Measurements from ENCODE around the gene VSTM2B. TPM values are rescaled to one million over a fixed set of nuclear protein-coding genes. Genes with fewer than 3 reads are reported as not detected.

VSTM2B gene
- total RNA-seq, 2 donors from 2014 or later = not detected

GRCh38 chr19:29503140-29503758, 22.5 kb upstream of the VSTM2B start:
- ATAC-seq (replicated peaks) = no peak
- H3K4me3 Mint-ChIP-seq = no peak overlapping the region
- H3K4me1 Mint-ChIP-seq = no peaks in the 10 kb centered on the region
- no peak overlapping the region for H3K27ac Mint-ChIP-seq
- peaks cover 9% of the 10 kb centered on the region for H3K27me3 Mint-ChIP-seq
- no peaks in the 10 kb centered on the region for H3K9me3 Mint-ChIP-seq
- no peaks in the 10 kb centered on the region for H3K36me3 Mint-ChIP-seq (ENCODE audit: low read depth)

GRCh38 chr19:29503785-29504184, 22.0 kb upstream of the VSTM2B start:
- no peak overlapping the region for H3K4me3 Mint-ChIP-seq
- H3K27me3 Mint-ChIP-seq = peaks cover 8% of the 10 kb centered on the region
- ATAC-seq (replicated peaks) = no peak
- no peaks in the 10 kb centered on the region for H3K36me3 Mint-ChIP-seq (ENCODE audit: low read depth)
- no peaks in the 10 kb centered on the region for H3K4me1 Mint-ChIP-seq
- H3K9me3 Mint-ChIP-seq = no peaks in the 10 kb centered on the region
- H3K27ac Mint-ChIP-seq = no peak overlapping the region

DNA sequence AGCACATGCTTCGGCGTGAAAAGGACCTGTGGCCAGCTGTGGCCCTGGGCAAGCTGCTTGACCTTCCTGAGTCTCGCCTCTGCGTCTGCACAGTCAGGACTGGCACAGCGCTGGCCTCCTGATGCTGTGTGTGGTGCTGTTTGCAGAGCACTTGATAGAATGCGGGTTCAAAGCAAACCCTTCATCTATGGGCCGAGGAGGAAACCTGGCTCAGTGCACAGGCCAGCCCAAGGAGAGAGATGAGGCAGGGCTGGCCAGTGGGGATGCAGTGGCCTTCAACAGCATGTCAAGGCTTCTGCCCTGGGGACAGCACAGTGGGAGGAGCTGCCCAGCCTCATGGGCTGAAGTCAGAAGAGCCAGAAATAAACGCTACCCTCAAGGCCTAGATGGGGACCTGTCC, 21.3 kb upstream of the VSTM2B start:
- Mint-ChIP-seq H3K4me3 (no peak overlapping the region), H3K36me3 (ENCODE audit: low read depth) (no peaks in the 10 kb centered on the region), H3K4me1 (no peaks in the 10 kb centered on the region), H3K27ac (no peak overlapping the region), H3K9me3 (no peaks in the 10 kb centered on the region), H3K27me3 (peaks cover 13% of the 10 kb centered on the region)
- no peak for ATAC-seq (replicated peaks)

GRCh38 chr19:29505097-29505824, 20.5 kb upstream of the VSTM2B start:
- Mint-ChIP-seq H3K27me3 (peaks cover 13% of the 10 kb centered on the region), H3K4me1 (no peaks in the 10 kb centered on the region), H3K9me3 (no peaks in the 10 kb centered on the region), H3K4me3 (no peak overlapping the region), H3K36me3 (ENCODE audit: low read depth) (no peaks in the 10 kb centered on the region), H3K27ac (no peak overlapping the region)
- ATAC-seq (replicated peaks) = no peak

DNA sequence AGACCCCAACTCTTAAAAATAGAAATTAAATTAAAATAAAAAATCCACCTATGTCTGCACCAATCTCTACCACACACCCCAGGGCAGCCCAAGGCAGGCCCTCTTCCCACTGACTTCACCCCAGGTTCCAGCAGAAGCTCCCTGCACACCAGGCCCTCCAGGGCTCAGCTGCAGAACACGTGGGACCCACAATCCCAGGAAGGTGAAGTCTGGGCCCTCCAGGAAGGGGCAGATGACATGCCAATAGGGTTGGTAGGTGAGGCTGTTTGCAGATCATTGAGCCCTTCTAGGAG, 19.2 kb upstream of the VSTM2B start:
- Mint-ChIP-seq H3K4me3 (no peak overlapping the region), H3K4me1 (no peaks in the 10 kb centered on the region), H3K9me3 (no peaks in the 10 kb centered on the region), H3K36me3 (ENCODE audit: low read depth) (no peaks in the 10 kb centered on the region), H3K27me3 (peaks cover 15% of the 10 kb centered on the region), H3K27ac (no peak overlapping the region)
- no peak for ATAC-seq (replicated peaks)

- H3K36me3 Mint-ChIP-seq (ENCODE audit: low read depth) = no peaks in the 10 kb centered on the region
- H3K4me1 Mint-ChIP-seq = no peaks in the 10 kb centered on the region
- H3K27ac Mint-ChIP-seq = no peak overlapping the region
- H3K27me3 Mint-ChIP-seq = peaks cover 20% of the 10 kb centered on the region
- ATAC-seq (replicated peaks) = no peak
- H3K4me3 Mint-ChIP-seq = no peak overlapping the region
- H3K9me3 Mint-ChIP-seq = no peaks in the 10 kb centered on the region
These were observed 18.5 kb upstream of the VSTM2B start for GRCh38 chr19:29507081-29507860.

GRCh38 chr19:29508181-29508580, 17.6 kb upstream of the VSTM2B start:
- no peak overlapping the region for H3K4me3 Mint-ChIP-seq
- H3K4me1 Mint-ChIP-seq = no peaks in the 10 kb centered on the region
- peaks cover 20% of the 10 kb centered on the region for H3K27me3 Mint-ChIP-seq
- no peak overlapping the region for H3K27ac Mint-ChIP-seq
- ATAC-seq (replicated peaks) = no peak
- no peaks in the 10 kb centered on the region for H3K9me3 Mint-ChIP-seq
- no peaks in the 10 kb centered on the region for H3K36me3 Mint-ChIP-seq (ENCODE audit: low read depth)

- Mint-ChIP-seq H3K4me1 (no peaks in the 10 kb centered on the region), H3K27ac (no peak overlapping the region), H3K36me3 (ENCODE audit: low read depth) (no peaks in the 10 kb centered on the region), H3K4me3 (no peak overlapping the region), H3K9me3 (no peaks in the 10 kb centered on the region), H3K27me3 (peaks cover 20% of the 10 kb centered on the region)
- no peak for ATAC-seq (replicated peaks)
These were observed 16.3 kb upstream of the VSTM2B start for GRCh38 chr19:29509456-29509855.

DNA sequence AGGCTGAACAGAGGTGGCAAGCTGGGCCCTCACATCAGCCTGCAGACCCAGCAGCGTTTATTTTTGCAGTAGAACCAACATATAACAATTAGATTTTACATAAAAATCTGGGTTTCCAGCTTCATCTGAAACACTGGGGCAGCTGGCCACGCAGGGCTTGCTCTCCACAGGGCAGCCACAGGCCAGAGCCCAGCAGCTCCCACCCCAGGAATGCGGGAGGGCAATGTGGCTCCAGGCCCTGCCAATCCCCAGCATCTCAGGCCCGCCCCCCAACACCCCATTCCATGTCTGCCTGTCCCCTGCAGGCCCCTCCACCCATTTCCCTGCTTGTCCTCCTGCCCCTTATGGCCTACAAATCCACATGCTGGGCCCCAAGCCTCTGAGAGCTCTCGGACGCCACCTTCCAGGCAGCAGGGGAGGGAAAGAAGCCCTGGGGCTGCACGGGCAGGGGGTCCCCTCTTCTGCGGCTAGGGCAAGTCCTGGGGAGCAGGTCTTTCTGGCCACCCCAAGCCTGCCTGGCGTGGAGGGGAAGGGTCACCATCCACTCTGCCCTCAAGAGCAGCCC, 15.0 kb upstream of the VSTM2B start:
- Mint-ChIP-seq H3K27ac (no peak overlapping the region), H3K36me3 (ENCODE audit: low read depth) (no peaks in the 10 kb centered on the region), H3K4me1 (no peaks in the 10 kb centered on the region), H3K27me3 (peaks cover 20% of the 10 kb centered on the region), H3K9me3 (no peaks in the 10 kb centered on the region), H3K4me3 (no peak overlapping the region)
- ATAC-seq (replicated peaks) = no peak

DNA sequence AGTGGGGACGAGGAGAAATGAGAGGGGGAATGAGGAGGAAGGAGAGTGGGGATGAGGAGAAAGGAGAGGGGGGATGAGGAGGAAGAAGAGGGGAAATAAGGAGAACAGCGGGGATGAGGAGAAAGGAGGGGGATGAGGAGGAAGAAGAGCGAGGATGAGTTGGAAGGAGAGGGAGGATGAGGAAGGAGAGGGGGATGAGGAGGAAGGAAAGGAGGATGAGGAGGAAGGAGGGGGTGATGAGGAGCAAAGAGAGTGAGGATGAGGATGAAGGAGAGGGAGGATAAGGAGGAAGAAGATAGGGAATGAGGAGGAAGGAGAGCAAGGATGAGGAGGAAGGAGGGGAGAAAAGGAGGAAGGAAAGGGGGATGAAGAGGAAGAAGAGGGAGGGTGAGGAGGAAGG, 14.0 kb upstream of the VSTM2B start:
- Mint-ChIP-seq H3K9me3 (no peaks in the 10 kb centered on the region), H3K4me3 (no peak overlapping the region)

GRCh38 chr19:29512748-29513147, 13.0 kb upstream of the VSTM2B start:
- H3K4me1 Mint-ChIP-seq = no peaks in the 10 kb centered on the region
- ATAC-seq (replicated peaks) = no peak
- no peak overlapping the region for H3K4me3 Mint-ChIP-seq
- no peak overlapping the region for H3K27ac Mint-ChIP-seq
- H3K27me3 Mint-ChIP-seq = peaks cover 21% of the 10 kb centered on the region
- H3K36me3 Mint-ChIP-seq (ENCODE audit: low read depth) = no peaks in the 10 kb centered on the region
- no peaks in the 10 kb centered on the region for H3K9me3 Mint-ChIP-seq

More for the DNA sequence above, 14.0 kb upstream of the VSTM2B start:
- Mint-ChIP-seq H3K27ac (no peak overlapping the region), H3K4me1 (no peaks in the 10 kb centered on the region), H3K27me3 (peaks cover 20% of the 10 kb centered on the region), H3K36me3 (ENCODE audit: low read depth) (no peaks in the 10 kb centered on the region)
- no peak for ATAC-seq (replicated peaks)

GRCh38 chr19:29514525-29515232, 11.1 kb upstream of the VSTM2B start:
- Mint-ChIP-seq H3K36me3 (ENCODE audit: low read depth) (no peaks in the 10 kb centered on the region), H3K9me3 (no peaks in the 10 kb centered on the region), H3K27me3 (peaks cover 21% of the 10 kb centered on the region), H3K4me3 (no peak overlapping the region), H3K27ac (no peak overlapping the region), H3K4me1 (no peaks in the 10 kb centered on the region)
- ATAC-seq (replicated peaks) = peak; percentile 38

DNA sequence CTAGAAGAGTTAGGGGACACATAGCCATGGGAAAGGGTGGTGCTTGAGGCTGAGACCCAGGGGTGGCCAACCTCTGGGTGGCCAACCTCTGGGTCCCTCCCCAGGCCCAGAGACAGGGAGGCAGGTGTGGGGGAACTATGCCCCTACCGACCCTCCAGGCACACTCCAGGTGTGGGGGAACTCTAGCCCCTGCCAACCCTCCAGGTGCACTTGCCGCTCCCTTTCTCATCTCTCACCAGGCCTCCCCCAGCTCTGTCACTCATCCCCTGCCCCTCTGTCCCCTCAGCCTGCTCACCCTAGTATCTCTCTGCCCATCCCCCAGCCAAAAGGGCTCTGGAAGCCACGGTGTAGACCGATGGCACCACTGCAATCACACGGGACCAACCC, 10.6 kb upstream of the VSTM2B start:
- no peak overlapping the region for H3K27ac Mint-ChIP-seq
- no peaks in the 10 kb centered on the region for H3K36me3 Mint-ChIP-seq (ENCODE audit: low read depth)
- no peak overlapping the region for H3K4me3 Mint-ChIP-seq
- H3K4me1 Mint-ChIP-seq = no peaks in the 10 kb centered on the region
- peaks cover 26% of the 10 kb centered on the region for H3K27me3 Mint-ChIP-seq
- ATAC-seq (replicated peaks) = peak; percentile 18
- H3K9me3 Mint-ChIP-seq = no peaks in the 10 kb centered on the region

- Mint-ChIP-seq H3K4me1 (no peaks in the 10 kb centered on the region), H3K36me3 (ENCODE audit: low read depth) (no peaks in the 10 kb centered on the region), H3K9me3 (no peaks in the 10 kb centered on the region), H3K4me3 (no peak overlapping the region), H3K27ac (no peak overlapping the region), H3K27me3 (peaks cover 26% of the 10 kb centered on the region)
- no peak for ATAC-seq (replicated peaks)
These were observed 10.0 kb upstream of the VSTM2B start for GRCh38 chr19:29515706-29516357.
